AG10803 (cell line): ENCODE measurements around the gene DNAJC16.
"Not testable (repeated sequence)": the region's sequence is repeated elsewhere in the genome, so short reads cannot be mapped to it uniquely, and the experiment has no call there.

Experiments used
- DNase-seq: peaks from one replicate; pipeline ENCODE4 v3.0.0; 2010; ENCODE audit warnings: low read depth
- H3K4me3 ChIP-seq: 2 replicates; pipeline ENCODE4 v1.5.1; 2011; ENCODE audit warnings: mild to moderate bottlenecking, low read length, control low read depth
- CTCF ChIP-seq: conservative IDR thresholded peaks from 2 replicates; pipeline ENCODE4 v1.5.1; 2011; ENCODE audit warnings: mild to moderate bottlenecking, low read length, control low read depth, inconsistent platforms

Gene DNAJC16

GRCh38 chr1:15595809-15596617 is 69.4 kb downstream of the DNAJC16 start:
- no peak for TF ChIP-seq CTCF

GRCh38 chr1:15598436-15598835 is 71.8 kb downstream of the DNAJC16 start:
- peak; percentile 32 for DNase-seq
- H3K4me3 ChIP-seq = no peak overlapping the region
- TF ChIP-seq CTCF = no peak

More at GRCh38 chr1:15595809-15596617, 69.4 kb downstream of the DNAJC16 start:
- no peak overlapping the region for H3K4me3 ChIP-seq
- no peak for DNase-seq

DNA sequence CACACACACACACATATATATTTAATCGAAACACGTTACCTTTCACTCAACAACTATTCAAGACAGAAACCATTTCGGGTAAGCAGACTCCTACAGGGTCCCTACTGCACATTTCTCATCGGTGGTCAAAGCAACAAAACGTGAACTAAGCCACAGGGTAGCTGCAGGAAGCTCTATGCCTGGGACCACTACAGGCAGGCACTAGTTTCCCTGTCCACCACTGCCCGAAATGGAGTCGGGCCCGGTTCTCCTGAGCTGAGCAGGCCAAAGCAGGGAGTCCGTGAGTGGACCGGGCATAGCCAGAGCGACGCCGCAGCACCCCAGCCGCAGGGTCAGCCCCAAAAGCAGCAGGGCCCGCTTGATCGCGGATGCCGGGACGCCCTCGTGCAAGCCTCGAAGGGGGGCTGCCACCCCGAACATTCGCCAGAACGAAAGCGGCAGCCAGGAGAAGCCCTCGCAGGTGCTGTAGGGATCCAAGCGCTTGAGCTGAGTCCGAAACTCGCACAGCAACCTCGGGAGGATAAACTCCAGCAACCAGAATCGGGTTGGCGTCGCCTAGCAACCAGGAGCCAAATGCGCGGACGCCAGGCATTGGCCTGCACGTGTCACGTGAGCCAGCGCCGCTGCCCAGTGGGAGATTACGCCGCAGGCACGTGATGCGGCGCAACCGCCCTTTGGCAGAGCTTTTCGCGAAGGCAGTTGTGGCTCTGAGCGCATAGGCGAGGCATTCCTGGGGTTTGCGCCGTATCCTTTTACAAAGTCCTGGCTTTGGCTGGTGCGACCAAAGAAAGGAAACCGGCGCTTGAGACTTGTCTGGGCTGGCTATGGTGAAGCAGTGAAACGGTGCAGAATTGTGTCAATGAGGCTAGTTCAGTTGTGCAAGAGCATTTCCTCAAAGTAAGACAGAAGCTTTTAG is 76.7 kb downstream of the DNAJC16 start:
- H3K4me3 ChIP-seq = peak overlapping the region; percentile 91
- peak; percentile 95 for DNase-seq
- no peak for TF ChIP-seq CTCF

- peak overlapping the region; percentile 91 for H3K4me3 ChIP-seq
- not testable (repeated sequence) for DNase-seq
Measured at GRCh38 chr1:15603966-15604282, 77.3 kb downstream of the DNAJC16 start.

DNA sequence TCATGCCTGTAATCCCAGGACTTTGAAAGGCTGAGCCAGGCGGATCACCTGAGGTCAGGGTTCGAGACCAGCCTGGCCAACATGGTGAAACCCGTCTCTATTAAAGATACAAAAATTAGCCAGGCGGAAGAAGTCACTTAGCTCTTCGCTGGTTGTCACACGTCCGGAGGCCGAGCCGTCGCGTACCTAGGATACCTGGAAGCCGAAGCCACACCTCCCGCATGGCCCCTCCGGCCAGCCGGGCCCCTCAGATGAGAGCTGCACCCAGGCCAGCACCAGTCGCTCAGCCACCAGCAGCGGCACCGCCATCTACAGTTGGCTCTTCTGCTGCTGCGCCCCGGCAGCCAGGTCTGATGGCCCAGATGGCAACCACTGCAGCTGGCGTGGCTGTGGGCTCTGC is 77.8 kb downstream of the DNAJC16 start:
- not testable (repeated sequence) for DNase-seq, H3K4me3 ChIP-seq

DNA sequence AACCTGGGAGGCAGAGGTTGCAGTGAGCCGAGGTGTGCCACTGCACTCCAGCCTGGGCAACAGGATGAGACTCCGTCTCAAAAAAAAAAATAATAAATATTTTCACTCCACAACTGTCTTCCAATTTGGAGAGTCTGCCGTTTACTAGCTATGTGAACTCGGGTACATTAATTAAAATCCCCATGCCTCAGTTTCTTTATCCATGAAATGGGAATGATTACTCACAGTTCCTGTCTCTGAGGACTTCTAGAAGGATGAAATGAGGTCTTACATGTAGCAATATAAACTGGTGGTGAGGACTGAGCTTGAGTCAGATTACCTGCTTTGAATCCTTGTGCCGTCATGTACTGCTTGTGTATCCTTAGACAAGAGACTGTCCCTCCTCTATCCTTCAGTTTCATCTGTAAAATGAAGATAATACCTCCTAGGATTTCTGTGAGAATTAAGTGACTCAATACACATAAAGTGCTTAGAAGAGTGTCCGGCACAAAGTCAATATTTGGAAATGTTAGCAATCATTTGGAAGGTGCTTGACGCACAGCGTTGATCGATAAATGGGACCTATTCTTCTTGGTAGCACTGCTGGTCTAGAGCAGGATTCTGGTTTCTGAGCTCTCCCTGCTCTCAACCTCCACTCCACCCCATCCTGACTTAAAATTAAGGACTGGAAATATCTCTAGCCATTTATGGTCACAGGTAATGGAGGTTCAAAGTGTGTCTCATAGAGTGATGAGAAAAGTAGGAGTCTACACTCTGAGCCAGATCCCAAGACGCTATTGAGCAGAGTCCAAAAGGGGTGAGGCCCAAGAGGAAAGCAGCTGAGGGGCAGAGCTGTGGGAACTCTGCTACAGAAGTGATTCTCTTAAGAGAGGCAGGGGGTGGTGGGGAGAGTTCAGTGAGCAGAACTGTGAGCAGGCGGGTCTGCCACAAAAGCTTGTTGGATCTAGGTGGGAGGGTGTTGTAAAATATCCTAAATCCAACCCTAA is 79.0 kb downstream of the DNAJC16 start:
- H3K4me3 ChIP-seq = no peak overlapping the region
- TF ChIP-seq CTCF = no peak
- DNase-seq = no peak

DNA sequence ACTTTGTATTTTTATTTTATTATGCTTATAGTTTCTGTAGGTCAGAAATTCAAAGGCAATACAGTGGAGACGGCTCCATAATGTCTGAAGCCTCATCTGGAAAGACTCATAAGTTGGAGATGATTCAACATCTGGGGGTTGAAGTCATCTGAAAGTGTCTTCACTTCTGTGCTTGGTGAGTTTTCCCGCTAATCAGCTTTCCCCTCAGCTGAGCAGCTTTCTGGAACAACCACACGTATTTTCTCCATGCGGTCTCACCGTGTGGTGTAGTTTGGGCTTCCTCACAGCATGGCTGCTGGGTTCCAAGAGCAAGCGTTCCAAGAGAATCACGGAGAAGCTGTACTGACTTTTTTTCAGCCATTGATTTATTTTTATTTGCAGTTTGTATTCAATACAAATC is 83.0 kb downstream of the DNAJC16 start:
- no peak overlapping the region for H3K4me3 ChIP-seq
- DNase-seq = peak; percentile 30
- TF ChIP-seq CTCF = no peak
